Coronary artery (tissue), 2 donors: ENCODE results near the gene HMGB4.

ENCODE experiments used
- DNase-seq: peaks from one replicate; pipeline ENCODE4 v3.0.0-alpha.2; 2017; ENCODE audit warnings: low spot score
- H3K27ac ChIP-seq, 2 donors: fragments of 200-600 bp; sonication (generic); one replicate each; pipeline ENCODE4 v1.5.1; 2016 to 2019
- H3K4me3 ChIP-seq: fragments of 200-600 bp; sonication (generic); 2 replicates; pipeline ENCODE4 v1.5.1; 2016; ENCODE audit warnings: mild to moderate bottlenecking, moderate library complexity
- TF ChIP-seq, protein P1 (sequence below): fragments of 200-600 bp; sonication (generic); IDR thresholded peaks from one replicate; pipeline ENCODE4 v1.5.1; 2019; ENCODE audit warnings: antibody characterized with exemption

Gene HMGB4, protein sequence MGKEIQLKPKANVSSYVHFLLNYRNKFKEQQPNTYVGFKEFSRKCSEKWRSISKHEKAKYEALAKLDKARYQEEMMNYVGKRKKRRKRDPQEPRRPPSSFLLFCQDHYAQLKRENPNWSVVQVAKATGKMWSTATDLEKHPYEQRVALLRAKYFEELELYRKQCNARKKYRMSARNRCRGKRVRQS

GRCh38 chr1:33863779-33864178 is at the start of gene HMGB4:
HMGB4 (plus strand) TSS chr1:33864079; CDS start chr1:33864192, 113 bp downstream.
- no peak for DNase-seq
- TF ChIP-seq, protein P1, sequence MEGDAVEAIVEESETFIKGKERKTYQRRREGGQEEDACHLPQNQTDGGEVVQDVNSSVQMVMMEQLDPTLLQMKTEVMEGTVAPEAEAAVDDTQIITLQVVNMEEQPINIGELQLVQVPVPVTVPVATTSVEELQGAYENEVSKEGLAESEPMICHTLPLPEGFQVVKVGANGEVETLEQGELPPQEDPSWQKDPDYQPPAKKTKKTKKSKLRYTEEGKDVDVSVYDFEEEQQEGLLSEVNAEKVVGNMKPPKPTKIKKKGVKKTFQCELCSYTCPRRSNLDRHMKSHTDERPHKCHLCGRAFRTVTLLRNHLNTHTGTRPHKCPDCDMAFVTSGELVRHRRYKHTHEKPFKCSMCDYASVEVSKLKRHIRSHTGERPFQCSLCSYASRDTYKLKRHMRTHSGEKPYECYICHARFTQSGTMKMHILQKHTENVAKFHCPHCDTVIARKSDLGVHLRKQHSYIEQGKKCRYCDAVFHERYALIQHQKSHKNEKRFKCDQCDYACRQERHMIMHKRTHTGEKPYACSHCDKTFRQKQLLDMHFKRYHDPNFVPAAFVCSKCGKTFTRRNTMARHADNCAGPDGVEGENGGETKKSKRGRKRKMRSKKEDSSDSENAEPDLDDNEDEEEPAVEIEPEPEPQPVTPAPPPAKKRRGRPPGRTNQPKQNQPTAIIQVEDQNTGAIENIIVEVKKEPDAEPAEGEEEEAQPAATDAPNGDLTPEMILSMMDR = no peak
- H3K27ac ChIP-seq = no peak within 1 kb of the TSS
- H3K4me3 ChIP-seq = no peak within 1 kb of the TSS

DNA sequence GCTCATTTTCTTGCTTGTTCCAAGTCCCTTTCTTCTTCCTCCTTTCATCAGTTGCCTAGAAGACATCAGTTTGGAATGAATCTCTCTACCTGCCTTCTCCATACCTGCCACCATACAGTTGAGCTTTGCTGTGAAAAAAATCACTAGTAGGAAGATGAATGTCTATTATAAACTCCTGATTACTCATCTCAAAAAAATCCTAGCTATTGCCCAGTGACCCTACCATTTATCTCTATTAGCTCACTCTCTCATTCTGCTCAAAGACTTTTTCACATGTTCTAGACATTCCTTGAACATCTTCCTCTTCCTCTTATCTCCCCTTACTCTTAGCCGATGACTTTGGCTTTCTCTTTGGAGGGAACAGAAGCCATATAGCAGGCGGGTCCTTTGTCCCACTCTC is 49.7 kb upstream of the HMGB4 start:
- TF ChIP-seq, protein P1 = no peak
- Histone ChIP-seq H3K4me3 (no peak overlapping the region), H3K27ac (no peak overlapping the region)
- no peak for DNase-seq

GRCh38 chr1:33815061-33815460 is 48.8 kb upstream of the HMGB4 start:
- Histone ChIP-seq H3K27ac (no peak overlapping the region), H3K4me3 (no peak overlapping the region)
- TF ChIP-seq, protein P1 = no peak
- DNase-seq = no peak

DNA sequence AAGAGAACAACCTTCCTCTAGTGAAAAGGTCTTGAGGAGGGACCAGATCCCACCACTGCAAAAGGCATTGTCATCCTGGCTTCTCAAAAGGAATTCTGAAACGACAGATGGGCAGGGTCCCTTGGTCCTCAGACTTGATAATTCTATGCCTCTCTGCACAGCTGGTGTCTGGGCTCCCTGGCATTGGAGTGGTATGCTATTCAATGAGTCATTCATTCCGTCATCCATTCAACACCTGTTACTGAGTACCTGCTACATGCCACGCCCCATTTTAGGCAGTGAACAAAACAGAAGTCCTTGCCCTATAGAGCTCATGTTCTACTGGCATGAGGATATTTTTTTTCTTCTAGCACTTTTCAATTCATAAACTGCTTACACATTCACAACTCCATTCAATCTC is 45.8 kb upstream of the HMGB4 start:
- Histone ChIP-seq H3K27ac (no peak overlapping the region), H3K4me3 (no peak overlapping the region)
- no peak for DNase-seq
- TF ChIP-seq, protein P1 = no peak

DNA sequence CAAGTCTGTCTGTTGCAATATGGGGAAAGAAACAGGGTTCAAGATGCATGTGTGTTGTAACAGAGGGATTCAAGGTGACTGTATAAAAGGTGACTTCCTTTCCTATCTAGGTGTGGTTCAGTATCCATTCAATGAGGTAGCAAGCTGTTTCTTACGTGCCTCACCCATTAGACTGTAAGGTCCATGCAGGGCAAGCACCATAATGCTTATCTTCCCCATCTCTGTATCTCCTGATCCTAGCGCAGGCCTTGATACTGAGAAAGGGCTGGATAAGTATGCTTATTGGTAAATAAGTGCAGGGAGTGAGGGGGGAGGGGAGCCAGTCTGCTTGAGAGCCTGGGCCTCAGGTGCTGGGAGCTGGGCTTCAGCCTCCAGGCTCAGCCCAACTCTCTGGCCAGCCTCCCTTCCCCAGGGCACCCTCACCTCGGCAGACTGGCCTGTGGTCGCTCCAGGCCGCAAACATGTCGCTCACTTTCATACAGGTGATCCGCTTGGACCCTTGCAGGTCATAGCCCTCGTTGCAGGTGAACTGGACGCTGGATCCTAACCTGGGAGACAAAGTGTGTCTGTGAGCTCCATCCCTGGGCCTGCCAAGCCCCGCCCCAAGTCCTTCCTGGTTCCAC is 44.5 kb upstream of the HMGB4 start:
- Histone ChIP-seq H3K4me3 (no peak overlapping the region), H3K27ac (no peak overlapping the region)
- no peak for DNase-seq
- TF ChIP-seq, protein P1 = no peak

DNA sequence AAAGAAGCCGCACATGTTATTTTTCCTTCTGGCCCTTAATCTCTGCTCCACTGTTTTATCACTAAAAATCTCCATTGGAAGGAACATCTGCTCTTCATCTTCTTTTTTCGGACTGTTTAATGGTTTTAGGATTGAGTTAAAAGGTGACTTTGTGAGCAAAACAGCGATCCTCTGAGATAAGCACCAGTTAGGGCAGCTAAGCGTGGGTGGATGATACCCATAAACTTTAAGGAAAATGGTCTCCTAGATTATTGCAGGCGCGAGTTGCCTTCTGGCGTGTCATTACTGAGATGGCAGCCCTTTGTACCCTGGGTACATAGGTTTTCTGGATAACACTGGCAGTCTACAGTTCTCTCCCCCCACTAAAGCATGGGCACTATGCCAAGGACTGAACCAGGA is 44.0 kb upstream of the HMGB4 start:
- Histone ChIP-seq H3K27ac (no peak overlapping the region), H3K4me3 (no peak overlapping the region)
- TF ChIP-seq, protein P1 = no peak
- DNase-seq = no peak

DNA sequence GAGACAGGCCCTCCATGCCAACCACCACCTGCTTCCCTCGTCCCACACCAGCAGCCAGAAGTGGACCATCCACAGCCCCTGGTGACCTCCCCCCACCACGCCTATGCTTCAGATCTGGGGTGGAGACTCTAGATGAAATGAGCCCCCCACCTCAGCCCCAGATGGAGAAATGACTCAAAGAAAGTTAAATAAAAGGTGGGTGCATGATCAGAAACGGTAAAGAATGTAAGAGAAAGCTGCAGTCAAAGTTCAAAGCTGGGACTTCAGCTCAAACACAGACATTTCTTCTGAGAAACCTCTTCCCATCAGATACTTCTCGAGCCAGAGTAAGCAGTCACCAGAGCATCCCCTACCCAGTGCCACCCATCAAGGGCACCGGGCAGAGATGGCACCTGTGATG is 43.1 kb upstream of the HMGB4 start:
- TF ChIP-seq, protein P1 = no peak

More for the DNA sequence above, 43.1 kb upstream of the HMGB4 start:
- H3K4me3 ChIP-seq = no peak overlapping the region
- no peak overlapping the region for H3K27ac ChIP-seq
- no peak for DNase-seq
